Measurements from ENCODE around the gene PHLDA2.

PHLDA2 gene

DNA sequence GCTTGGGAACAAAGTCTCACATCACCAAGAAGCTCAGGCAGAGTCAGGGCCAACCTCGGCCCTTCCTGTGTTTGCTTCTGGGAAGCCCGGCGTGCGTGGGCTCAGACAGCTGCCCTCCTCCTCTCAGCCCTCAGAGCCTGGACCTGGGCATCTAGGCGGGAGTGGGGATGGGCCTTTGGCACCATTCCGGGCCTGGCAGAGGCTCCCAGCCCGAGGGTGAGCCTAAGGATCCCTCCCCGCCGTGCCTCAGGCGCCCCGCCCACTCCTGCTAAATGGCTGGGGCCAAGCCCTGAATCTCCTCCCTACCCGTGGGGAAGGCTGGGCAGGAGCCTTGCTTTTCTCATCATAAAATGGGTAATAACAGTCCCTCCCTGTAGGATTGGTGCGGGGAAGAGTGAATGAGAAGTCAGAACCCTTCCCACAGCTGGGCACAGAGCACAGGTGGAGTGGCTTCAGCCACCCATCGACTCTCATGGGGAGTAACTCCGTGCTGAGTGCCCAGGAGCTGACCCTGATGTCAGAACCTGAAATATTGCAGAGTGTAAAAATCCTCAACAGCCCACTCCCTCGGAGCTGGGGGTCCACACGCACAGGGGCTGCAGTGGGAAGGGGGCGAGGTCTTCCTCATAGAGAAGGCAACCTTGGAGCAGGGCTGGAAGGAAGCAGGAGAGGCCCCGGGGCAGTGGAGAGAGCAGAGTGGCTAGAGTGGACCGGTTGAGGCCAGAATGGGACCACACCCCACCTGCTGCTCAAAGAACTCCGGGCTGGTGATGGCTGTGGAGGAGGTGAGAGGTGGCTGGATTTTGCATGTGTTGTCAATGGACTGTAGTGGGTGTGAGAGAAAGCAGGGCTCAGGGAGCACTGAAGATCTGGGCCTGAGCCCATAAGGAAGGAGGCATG is 24.8 kb downstream of the PHLDA2 start:
- Histone ChIP-seq H3K79me1 (ENCODE audit: low read length) (peaks cover 10% of the 10 kb centered on the region), H3K9me3 (ENCODE audit: insufficient read depth, low read depth, low read length) (peaks cover 2% of the 10 kb centered on the region), H3K4me1 (ENCODE audit: control insufficient read depth in 1 of 2, insufficient read depth in 2 of 2, low read length in 2 of 2) (peaks cover 12 to 18% of the 10 kb centered on the region in 2 experiments), H2BK5ac (ENCODE audit: low read depth, low read length, poor library complexity) (no peak overlapping the region), H2AK5ac (ENCODE audit: low read length) (no peak overlapping the region), H3K4me3 (ENCODE audit: low read depth, low read length) (no peak overlapping the region), H3K4me2 (ENCODE audit: low read length) (no peak overlapping the region), H4K91ac (ENCODE audit: low read depth, low read length) (no peak overlapping the region), H3K9ac (ENCODE audit: low read length) (no peak overlapping the region), H3K23ac (ENCODE audit: low read length) (no peak overlapping the region), H2BK120ac (ENCODE audit: insufficient read depth, low read length, poor library complexity) (no peak overlapping the region), H2BK12ac (ENCODE audit: low read length) (no peak overlapping the region), H3K79me2 (ENCODE audit: control insufficient read depth, insufficient read depth, low read length, poor library complexity) (peaks cover 2% of the 10 kb centered on the region), H3K36me3 (ENCODE audit: control insufficient read depth in 1 of 2, insufficient read depth in 2 of 2, low read length in 2 of 2) (peaks cover 0 to 2% of the 10 kb centered on the region in 2 experiments), H3K4ac (ENCODE audit: low read depth, low read length) (no peak overlapping the region), H4K12ac (ENCODE audit: low read depth, low read length) (no peak overlapping the region), H2AFZ (ENCODE audit: insufficient read depth, low read length, poor library complexity) (no peak overlapping the region), H3K14ac (ENCODE audit: low read length) (no peak overlapping the region), H3K18ac (ENCODE audit: low read length) (no peak overlapping the region), H4K8ac (ENCODE audit: low read depth, low read length) (no peak overlapping the region), H3K27ac (ENCODE audit: low read depth, low read length) (no peak overlapping the region), H3K27me3 (ENCODE audit: insufficient read depth, low read length) (no peaks in the 10 kb centered on the region)
- DNase-seq, result no peak
- no CpG with 5 or more reads among the region's 21 CpGs for WGBS (ENCODE audit: extremely low coverage, insufficient coverage, insufficient read length)

DNA sequence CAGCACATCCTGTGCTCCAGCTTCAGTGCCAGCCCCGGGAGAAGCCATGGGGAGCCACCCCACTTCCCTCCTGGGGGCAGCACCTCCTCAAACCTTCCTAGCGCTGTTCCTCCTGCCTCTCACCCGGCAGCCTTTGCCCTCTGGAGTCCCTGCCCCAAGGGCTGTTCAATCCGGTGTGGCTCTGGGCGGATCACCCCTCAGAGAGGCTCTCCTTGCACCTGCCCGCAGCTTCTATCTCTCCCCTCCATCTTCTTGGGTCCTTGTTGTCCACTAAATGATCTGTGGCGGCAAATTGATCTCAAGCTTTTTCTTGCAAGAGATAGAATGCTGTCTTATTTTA is 25.6 kb downstream of the PHLDA2 start:
- H3K4me2 ChIP-seq (ENCODE audit: low read length), result no peak overlapping the region
- H2BK120ac ChIP-seq (ENCODE audit: insufficient read depth, low read length, poor library complexity), result no peak overlapping the region
- no peak overlapping the region for H3K9ac ChIP-seq (ENCODE audit: low read length)
- H4K8ac ChIP-seq (ENCODE audit: low read depth, low read length), result no peak overlapping the region
- DNase-seq, result no peak
- no peak overlapping the region for H3K4ac ChIP-seq (ENCODE audit: low read depth, low read length)
- no peak overlapping the region for H2BK12ac ChIP-seq (ENCODE audit: low read length)
- no peak overlapping the region for H2BK5ac ChIP-seq (ENCODE audit: low read depth, low read length, poor library complexity)
- peaks cover 19 to 25% of the 10 kb centered on the region in 2 experiments for H3K4me1 ChIP-seq (ENCODE audit: control insufficient read depth in 1 of 2, insufficient read depth in 2 of 2, low read length in 2 of 2)
- no peak overlapping the region for H2AFZ ChIP-seq (ENCODE audit: insufficient read depth, low read length, poor library complexity)
- no CpG with 5 or more reads among the region's 7 CpGs for WGBS (ENCODE audit: extremely low coverage, insufficient coverage, insufficient read length)
- H3K36me3 ChIP-seq (ENCODE audit: control insufficient read depth in 1 of 2, insufficient read depth in 2 of 2, low read length in 2 of 2), result peaks cover 0 to 2% of the 10 kb centered on the region in 2 experiments
- H3K79me2 ChIP-seq (ENCODE audit: control insufficient read depth, insufficient read depth, low read length, poor library complexity), result peaks cover 2% of the 10 kb centered on the region
- H3K9me3 ChIP-seq (ENCODE audit: insufficient read depth, low read depth, low read length), result peaks cover 2% of the 10 kb centered on the region
- no peak overlapping the region for H3K4me3 ChIP-seq (ENCODE audit: low read depth, low read length)
- no peak overlapping the region for H2AK5ac ChIP-seq (ENCODE audit: low read length)
- H3K14ac ChIP-seq (ENCODE audit: low read length), result no peak overlapping the region
- no peak overlapping the region for H3K27ac ChIP-seq (ENCODE audit: low read depth, low read length)
- no peak overlapping the region for H3K18ac ChIP-seq (ENCODE audit: low read length)
- no peaks in the 10 kb centered on the region for H3K27me3 ChIP-seq (ENCODE audit: insufficient read depth, low read length)
- H3K23ac ChIP-seq (ENCODE audit: low read length), result no peak overlapping the region
- no peak overlapping the region for H4K91ac ChIP-seq (ENCODE audit: low read depth, low read length)
- H4K12ac ChIP-seq (ENCODE audit: low read depth, low read length), result no peak overlapping the region
- peaks cover 10% of the 10 kb centered on the region for H3K79me1 ChIP-seq (ENCODE audit: low read length)

DNA sequence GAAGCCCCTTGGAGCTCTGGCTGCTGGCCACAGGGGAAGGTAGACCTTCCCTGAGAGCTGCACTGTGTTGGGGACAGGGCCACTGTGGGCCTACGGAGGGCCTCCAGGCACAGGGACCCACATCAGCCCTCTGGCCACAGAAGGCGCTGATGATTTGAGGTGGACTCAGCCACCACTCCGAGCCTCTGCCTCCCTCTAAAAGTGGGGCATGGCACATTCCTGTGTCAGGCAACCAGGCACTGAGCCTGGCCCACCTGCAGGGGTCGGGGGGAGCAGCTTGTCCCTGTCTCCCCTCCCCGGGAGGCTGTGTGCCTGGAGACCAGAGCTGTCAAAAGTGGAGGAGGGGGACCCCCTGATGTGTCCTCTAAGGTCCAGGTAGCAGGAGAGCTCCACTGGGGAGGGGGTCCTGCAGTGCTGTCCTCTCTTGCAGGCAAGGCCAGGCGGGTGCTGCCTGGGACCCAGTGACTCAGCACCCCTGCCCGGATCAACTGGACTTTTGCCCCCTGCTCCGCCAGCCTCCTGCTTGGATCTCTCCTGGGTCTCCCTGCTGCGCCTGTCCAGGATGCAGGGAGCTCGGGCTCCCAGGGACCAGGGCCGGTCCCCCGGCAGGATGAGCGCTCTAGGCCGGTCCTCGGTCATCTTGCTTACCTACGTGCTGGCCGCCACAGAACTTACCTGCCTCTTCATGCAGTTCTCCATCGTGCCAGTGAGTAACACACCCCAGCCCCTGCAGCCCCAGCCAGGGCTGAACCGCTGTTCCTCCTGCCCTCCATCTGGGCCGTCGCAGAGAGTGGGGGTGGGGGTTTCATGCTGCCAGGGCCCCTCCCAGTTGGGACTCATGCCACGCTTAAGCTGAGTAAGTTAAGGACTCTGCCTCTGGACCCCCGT is 26.2 kb downstream of the PHLDA2 start:
- Histone ChIP-seq H4K8ac (ENCODE audit: low read depth, low read length) (peak overlapping the region; percentile 94), H3K4ac (ENCODE audit: low read depth, low read length) (no peak overlapping the region), H3K18ac (ENCODE audit: low read length) (peak overlapping the region; percentile 38), H2AFZ (ENCODE audit: insufficient read depth, low read length, poor library complexity) (peak overlapping the region; percentile 87), H2BK5ac (ENCODE audit: low read depth, low read length, poor library complexity) (no peak overlapping the region), H3K23ac (ENCODE audit: low read length) (no peak overlapping the region), H3K14ac (ENCODE audit: low read length) (peak overlapping the region; percentile 13), H2BK12ac (ENCODE audit: low read length) (peak overlapping the region; percentile 19), H3K36me3 (ENCODE audit: control insufficient read depth in 1 of 2, insufficient read depth in 2 of 2, low read length in 2 of 2) (peaks cover 0 to 2% of the 10 kb centered on the region in 2 experiments), H3K4me3 (ENCODE audit: low read depth, low read length) (no peak overlapping the region), H3K27ac (ENCODE audit: low read depth, low read length) (no peak overlapping the region), H2BK120ac (ENCODE audit: insufficient read depth, low read length, poor library complexity) (no peak overlapping the region), H3K4me1 (ENCODE audit: control insufficient read depth in 1 of 2, insufficient read depth in 2 of 2, low read length in 2 of 2) (peaks cover 24 to 28% of the 10 kb centered on the region in 2 experiments), H3K79me2 (ENCODE audit: control insufficient read depth, insufficient read depth, low read length, poor library complexity) (peaks cover 2% of the 10 kb centered on the region), H2AK5ac (ENCODE audit: low read length) (no peak overlapping the region), H4K12ac (ENCODE audit: low read depth, low read length) (peak overlapping the region; percentile 73), H4K91ac (ENCODE audit: low read depth, low read length) (peak overlapping the region; percentile 90), H3K27me3 (ENCODE audit: insufficient read depth, low read length) (no peaks in the 10 kb centered on the region), H3K9ac (ENCODE audit: low read length) (no peak overlapping the region), H3K9me3 (ENCODE audit: insufficient read depth, low read depth, low read length) (peaks cover 2% of the 10 kb centered on the region), H3K79me1 (ENCODE audit: low read length) (peaks cover 10% of the 10 kb centered on the region), H3K4me2 (ENCODE audit: low read length) (peak overlapping the region; percentile 74)
- peak in 1 of 2 donors; percentile 16 for DNase-seq
- no CpG with 5 or more reads among the region's 23 CpGs for WGBS (ENCODE audit: extremely low coverage, insufficient coverage, insufficient read length)
